A549 (cell line): Measurements from ENCODE around the gene ZNHIT6. TPM values are rescaled to one million over a fixed set of nuclear protein-coding genes. Genes with fewer than 3 reads are reported as not detected.

Experiments used
- ATAC-seq, 2 experiments: fragments of 200-7000 bp in 1 of 2; fragments of >200 bp in 1 of 2; cut with Nextera tagmentation in 1 of 2; cut with Tn5 transposase in 1 of 2; 3 replicates each; pipeline versions ENCODE4 v1.8.0 to v1.9.1; 2018 to 2020; ENCODE audit warnings: mild to moderate bottlenecking in 1 of 2, moderate library complexity in 1 of 2
- CTCF ChIA-PET: fragments of 300-600 bp; sonication (Branson Sonifier 250); formaldehyde crosslinking; extraction: SDS; loops from one replicate; lab custom pipeline; 2021; ENCODE audit warnings: antibody characterized with exemption, inconsistent platforms; lab: Yijun Ruan, JAX
- POLR2A ChIA-PET: fragments of 350-600 bp; formaldehyde crosslinking; extraction: SDS; loops from one replicate; lab custom pipeline; 2021; ENCODE audit warnings: antibody characterized with exemption, inconsistent platforms; lab: Yijun Ruan, JAX
- DNase-seq, 2 experiments: peaks; one replicate each; pipeline versions ENCODE4 v3.0.0 to v3.0.0-alpha.2; 2011 to 2016; ENCODE audit warnings: low read depth in 1 of 2, low spot score in 1 of 2
- FAIRE-seq: peaks from 2 replicates; lab custom pipeline; 2011; peaks lifted over from hg19 to GRCh38; lab: Jason Lieb, UNC
- H3K27ac ChIP-seq, 2 experiments: fragments of >200 bp; sonication (Bioruptor Twin); formaldehyde crosslinking; 3 replicates each; pipeline ENCODE4 v1.5.1; 2016 to 2017
- H3K4me1 ChIP-seq: fragments of >200 bp; sonication (Bioruptor Twin); formaldehyde crosslinking; 3 replicates; pipeline ENCODE4 v1.6.1; 2016
- H3K4me2 ChIP-seq: fragments of >200 bp; sonication (Bioruptor Twin); formaldehyde crosslinking; 3 replicates; pipeline ENCODE4 v1.6.1; 2016
- H3K4me3 ChIP-seq: fragments of >200 bp; sonication (Bioruptor Twin); formaldehyde crosslinking; 3 replicates; pipeline ENCODE4 v1.5.1; 2016
- H3K9me3 ChIP-seq: fragments of >200 bp; sonication (Bioruptor Twin); formaldehyde crosslinking; 3 replicates; pipeline ENCODE4 v1.6.1; 2016
- CEBPB ChIP-seq, 2 experiments: fragments of >200 bp in 1 of 2; sonication (Bioruptor Twin) in 1 of 2; formaldehyde crosslinking in 1 of 2; IDR thresholded peaks; 2 replicates each; pipeline ENCODE4 v1.6.1; 2012 to 2016
- EHMT2 ChIP-seq: fragments of 200-600 bp; sonication (generic); IDR thresholded peaks from 2 replicates; pipeline ENCODE4 v1.6.1; 2016; ENCODE audit warnings: antibody characterized with exemption, low read depth, mild to moderate bottlenecking, moderate library complexity
- EP300 ChIP-seq, 2 experiments: fragments of >200 bp; sonication (Bioruptor Twin); formaldehyde crosslinking; IDR thresholded peaks; 2 replicates in 1 of 2; 3 replicates in 1 of 2; pipeline ENCODE4 v1.6.1; 2016 to 2017
- FOSL2 ChIP-seq, 2 experiments: fragments of 450-650 bp in 1 of 2; fragments of >200 bp in 1 of 2; sonication (Bioruptor Twin) in 1 of 2; formaldehyde crosslinking; IDR thresholded peaks; 2 replicates each; pipeline versions ENCODE4 v1.5.0 to v1.6.1; 2016 to 2020; ENCODE audit warnings: mild to moderate bottlenecking in 1 of 2, moderate library complexity in 1 of 2
- FOXS1 ChIP-seq: fragments of 250-450 bp; sonication (Bioruptor Pico); IDR thresholded peaks from 2 replicates; pipeline ENCODE4 v1.5.0; 2020; ENCODE audit warnings: mild to moderate bottlenecking, moderate library complexity
- HMGXB4 ChIP-seq: fragments of 250-450 bp; sonication (Bioruptor Pico); IDR thresholded peaks from 2 replicates; pipeline ENCODE4 v1.5.0; 2021; ENCODE audit warnings: mild to moderate bottlenecking, moderate library complexity, borderline replicate concordance
- KDM5A ChIP-seq: fragments of 200-600 bp; sonication (generic); IDR thresholded peaks from 2 replicates; pipeline ENCODE4 v1.6.1; 2016; ENCODE audit warnings: antibody characterized with exemption, mild to moderate bottlenecking
- MAFK ChIP-seq: fragments of 450-650 bp; IDR thresholded peaks from 2 replicates; pipeline ENCODE4 v1.6.1; 2014; ENCODE audit not compliant: partially characterized antibody
- NFE2L2 ChIP-seq: fragments of 150-350 bp; conservative IDR thresholded peaks from 2 replicates; pipeline ENCODE4 v1.6.1; 2014; ENCODE audit warnings: low read length
- NPAS2 ChIP-seq: fragments of 250-450 bp; sonication (Bioruptor Pico); IDR thresholded peaks from 2 replicates; pipeline ENCODE4 v1.8.0; 2022; ENCODE audit warnings: mild to moderate bottlenecking, moderate library complexity, borderline replicate concordance
- PBX3 ChIP-seq: IDR thresholded peaks from 2 replicates; pipeline ENCODE4 v1.6.1; 2012
- POLR2A ChIP-seq: IDR thresholded peaks from 2 replicates; pipeline ENCODE4 v1.6.1; 2012; ENCODE audit warnings: mild to moderate bottlenecking, low read length
- RAD21 ChIP-seq, 2 experiments: fragments of >200 bp in 1 of 2; sonication (Bioruptor Twin) in 1 of 2; formaldehyde crosslinking in 1 of 2; IDR thresholded peaks in 1 of 2; conservative IDR thresholded peaks in 1 of 2; 2 replicates in 1 of 2; 3 replicates in 1 of 2; pipeline ENCODE4 v1.6.1; 2012 to 2018; ENCODE audit warnings: inconsistent platforms in 1 of 2
- RCOR1 ChIP-seq: fragments of 150-350 bp; IDR thresholded peaks from 2 replicates; pipeline ENCODE4 v1.6.1; 2014; ENCODE audit warnings: antibody characterized with exemption, low read length, low read depth
- RFX5 ChIP-seq: fragments of 450-650 bp; IDR thresholded peaks from 2 replicates; pipeline ENCODE4 v1.7.1; 2014; ENCODE audit warnings: antibody characterized with exemption, mild to moderate bottlenecking, moderate library complexity
- RNF2 ChIP-seq: fragments of 200-600 bp; sonication (generic); IDR thresholded peaks from 2 replicates; pipeline ENCODE4 v1.6.1; 2016; ENCODE audit warnings: low read depth, mild to moderate bottlenecking, antibody characterized with exemption, moderate library complexity, borderline replicate concordance
- SREBF2 ChIP-seq: fragments of 450-650 bp; IDR thresholded peaks from 2 replicates; pipeline ENCODE4 v1.6.1; 2014; ENCODE audit warnings: mild to moderate bottlenecking, moderate library complexity
- ZNF302 ChIP-seq: fragments of 250-450 bp; sonication (Bioruptor Pico); IDR thresholded peaks from 2 replicates; pipeline ENCODE4 v1.9.0; 2021; ENCODE audit warnings: inconsistent platforms, mild to moderate bottlenecking, moderate library complexity
- WGBS: methylation state at CpG from one replicate; pipeline ENCODE4 v1.1.6; 2017; ENCODE audit errors: missing lambda C conversion rate; 5-methylcytosine and 5-hydroxymethylcytosine counted together
- polyA plus RNA-seq, 4 experiments: library from polyadenylated mRNA; depleted of rRNA in 3 of 4; stranded (reverse); fragments of >200 nt; fragmentation: RNase III in 1 of 4; extraction: RNeasy Plus Mini Kit Qiagen cat#74134 plus additional on column Dnase treatment in 1 of 4; gene quantifications; 2 replicates in 3 of 4; 3 replicates in 1 of 4; pipeline ENCODE4 v1.2.3, GENCODE V29; 2011 to 2017
- TF ChIP-seq, protein P1 (sequence below): fragments of 450-650 bp; IDR thresholded peaks from 2 replicates; pipeline ENCODE4 v1.6.1; 2014; ENCODE audit warnings: antibody characterized with exemption
- TF ChIP-seq, protein P2 (sequence below): fragments of 250-450 bp; sonication (Bioruptor Pico); IDR thresholded peaks from 2 replicates; pipeline ENCODE4 v1.5.0; 2020; ENCODE audit warnings: low read depth, mild to moderate bottlenecking, moderate library complexity

Gene ZNHIT6
- polyA plus RNA-seq, 2 of the 4 experiments (the other 2 are of a cell fraction), result 20.3 to 31.4 TPM

DNA sequence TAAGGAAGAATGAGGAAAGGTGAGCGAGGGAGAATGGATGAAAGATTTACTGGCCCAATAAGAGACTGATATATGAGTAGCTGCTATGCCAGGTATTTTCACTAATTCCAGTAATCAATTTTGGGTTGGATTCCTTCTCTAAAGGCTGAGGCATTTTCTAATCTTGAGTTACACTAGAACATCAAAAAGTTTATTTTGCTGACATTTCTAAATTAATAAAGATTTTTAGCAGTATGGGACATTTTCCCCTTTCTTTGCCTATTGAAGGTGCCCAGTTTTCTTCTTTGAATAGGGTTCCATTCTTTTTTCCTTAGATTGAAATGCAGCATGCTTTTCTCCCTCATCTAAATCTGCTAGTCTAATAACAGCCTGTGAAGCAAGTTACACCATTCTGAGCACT, 52.9 kb downstream of the ZNHIT6 start:
- peak overlapping the region; percentile 52 for H3K4me2 ChIP-seq
- DNase-seq, result no peak
- ChIA-PET CTCF (interaction anchor here (0.9 kb wide), 1 partner anchor 38 kb away, joined by 4 read pairs; no protein-coding TSS in a partner anchor), POLR2A (no interaction called here)
- H3K4me1 ChIP-seq, result peaks cover 57% of the 10 kb centered on the region
- FAIRE-seq, result no peak
- no peak overlapping the region for H3K4me3 ChIP-seq
- no peak for ATAC-seq
- H3K9me3 ChIP-seq, result no peaks in the 10 kb centered on the region
- peak overlapping the region; percentile 49 to 68; a peak in 5 of 6 replicates for H3K27ac ChIP-seq
- WGBS, result 85% methylated on average over 1 of the region's 1 CpG
- TF ChIP-seq MAFK, result peak; percentile 56
- TF ChIP-seq ZNF302 (CRISPR knock-in tag), result no peak

GRCh38 chr1:85654066-85654782, 54.0 kb downstream of the ZNHIT6 start:
- peak; percentile 50 to 78; a peak in 4 of 6 replicates for ATAC-seq
- no peak for TF ChIP-seq HMGXB4 (CRISPR knock-in tag)
- peak; percentile 27; the same call in 1 of the 2 replicates for TF ChIP-seq FOSL2 (IDR thresholded peaks at IDR 0.05)
- TF ChIP-seq FOSL2 (CRISPR knock-in tag; IDR thresholded peaks at IDR 0.05), result peak; percentile 57
- Histone ChIP-seq H3K4me2 (peak overlapping the region; percentile 52), H3K4me3 (no peak overlapping the region), H3K4me1 (peaks cover 46% of the 10 kb centered on the region), H3K9me3 (peaks cover under 1% of the 10 kb centered on the region; the same call in 1 of the 3 replicates), H3K27ac (peak overlapping the region; percentile 49 to 68; a peak in 5 of 6 replicates)
- POLR2A ChIA-PET, result no interaction called here
- no peak for FAIRE-seq
- 44% methylated on average over 6 of the region's 6 CpGs for WGBS
- CTCF ChIA-PET, result interaction anchor here (0.9 to 1.4 kb wide), 3 partner anchors 38 to 372 kb away, joined by 3 to 5 read pairs (median 5); no protein-coding TSS in a partner anchor
- DNase-seq, result no peak

DNA sequence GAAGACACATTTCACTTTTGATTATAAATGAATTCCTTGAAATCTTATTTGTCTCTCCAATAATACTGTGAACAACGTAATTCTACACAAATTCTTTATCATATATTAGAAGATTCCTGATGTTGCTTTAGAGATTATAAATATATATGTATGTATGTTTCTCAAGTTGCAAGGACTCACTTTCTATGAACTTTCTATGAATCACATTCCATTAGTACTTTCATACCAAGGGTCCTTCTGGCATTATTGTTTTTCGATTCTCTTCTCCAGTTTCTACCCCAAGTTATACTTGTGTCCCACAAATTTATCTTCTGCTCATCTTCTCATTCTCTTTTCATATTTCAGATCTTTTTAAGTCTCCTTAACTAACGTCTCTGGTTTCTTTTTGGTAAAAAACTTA, 55.9 kb downstream of the ZNHIT6 start:
- ChIA-PET POLR2A (no interaction called here), CTCF (no interaction called here)
- WGBS, result 89% methylated on average over 3 of the region's 3 CpGs
- no peak overlapping the region for H3K27ac ChIP-seq
- H3K4me1 ChIP-seq, result peaks cover 36% of the 10 kb centered on the region
- H3K9me3 ChIP-seq, result peaks cover 9% of the 10 kb centered on the region
- FAIRE-seq (no peak), ATAC-seq (no peak), DNase-seq (no peak)
- no peak overlapping the region for H3K4me2 ChIP-seq
- TF ChIP-seq RFX5 (no peak), FOXS1 (CRISPR knock-in tag) (no peak), HMGXB4 (CRISPR knock-in tag) (no peak), EHMT2 (no peak), SREBF2 (no peak), RNF2 (no peak), NFE2L2 (no peak), POLR2A (no peak), NPAS2 (no peak), RCOR1 (no peak), CEBPB (IDR thresholded peaks at IDR 0.05) (no peak), ZNF302 (CRISPR knock-in tag) (no peak), PBX3 (no peak), RAD21 (conservative IDR thresholded peaks at IDR 0.05 in 1 of 2, IDR thresholded peaks at IDR 0.05 in 1 of 2) (no peak), KDM5A (no peak), EP300 (IDR thresholded peaks at IDR 0.05) (no peak)
- TF ChIP-seq, protein P1, sequence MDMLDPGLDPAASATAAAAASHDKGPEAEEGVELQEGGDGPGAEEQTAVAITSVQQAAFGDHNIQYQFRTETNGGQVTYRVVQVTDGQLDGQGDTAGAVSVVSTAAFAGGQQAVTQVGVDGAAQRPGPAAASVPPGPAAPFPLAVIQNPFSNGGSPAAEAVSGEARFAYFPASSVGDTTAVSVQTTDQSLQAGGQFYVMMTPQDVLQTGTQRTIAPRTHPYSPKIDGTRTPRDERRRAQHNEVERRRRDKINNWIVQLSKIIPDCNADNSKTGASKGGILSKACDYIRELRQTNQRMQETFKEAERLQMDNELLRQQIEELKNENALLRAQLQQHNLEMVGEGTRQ, result no peak
- TF ChIP-seq, protein P2, sequence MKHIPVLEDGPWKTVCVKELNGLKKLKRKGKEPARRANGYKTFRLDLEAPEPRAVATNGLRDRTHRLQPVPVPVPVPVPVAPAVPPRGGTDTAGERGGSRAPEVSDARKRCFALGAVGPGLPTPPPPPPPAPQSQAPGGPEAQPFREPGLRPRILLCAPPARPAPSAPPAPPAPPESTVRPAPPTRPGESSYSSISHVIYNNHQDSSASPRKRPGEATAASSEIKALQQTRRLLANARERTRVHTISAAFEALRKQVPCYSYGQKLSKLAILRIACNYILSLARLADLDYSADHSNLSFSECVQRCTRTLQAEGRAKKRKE (CRISPR knock-in tag), result no peak
- H3K4me3 ChIP-seq, result no peak overlapping the region
